IPS-20b (cell line): Measurements from ENCODE around the gene UCN2.

Experiments
- H3K27ac ChIP-seq: one replicate; pipeline ENCODE4 v1.5.1; 2013; ENCODE audit warnings: low read length
- H3K27me3 ChIP-seq: 2 replicates; pipeline ENCODE4 v1.6.1; 2013; ENCODE audit warnings: mild to moderate bottlenecking, low read length, inconsistent platforms; ENCODE audit not compliant: insufficient read depth
- H3K36me3 ChIP-seq: 2 replicates; pipeline ENCODE4 v1.6.1; 2013; ENCODE audit warnings: low read depth, mild to moderate bottlenecking, inconsistent platforms, low read length, moderate library complexity; ENCODE audit not compliant: insufficient read depth
- H3K4me1 ChIP-seq: 2 replicates; pipeline ENCODE4 v1.6.1; 2013; ENCODE audit warnings: mild to moderate bottlenecking, control low read depth, inconsistent platforms, low read length, moderate library complexity; ENCODE audit not compliant: insufficient read depth
- H3K4me3 ChIP-seq: 2 replicates; pipeline ENCODE4 v1.5.1; 2013; ENCODE audit warnings: mild to moderate bottlenecking, low read length, inconsistent platforms
- H3K9ac ChIP-seq: 2 replicates; pipeline ENCODE4 v1.6.1; 2013; ENCODE audit warnings: low read depth, mild to moderate bottlenecking, inconsistent platforms, low read length, moderate library complexity
- H3K9me3 ChIP-seq: 2 replicates; pipeline ENCODE4 v1.6.1; 2013; ENCODE audit warnings: mild to moderate bottlenecking, low read depth, low read length, inconsistent platforms; ENCODE audit not compliant: insufficient read depth

The UCN2 gene

GRCh38 chr3:48567500-48567899 is 3.9 kb upstream of the UCN2 start:
- H3K27ac ChIP-seq, result no peak overlapping the region
- no peak overlapping the region for H3K4me3 ChIP-seq
- no peaks in the 10 kb centered on the region for H3K36me3 ChIP-seq
- peaks cover 6% of the 10 kb centered on the region; the same call in 1 of the 2 replicates for H3K4me1 ChIP-seq
- no peaks in the 10 kb centered on the region for H3K27me3 ChIP-seq
- no peaks in the 10 kb centered on the region for H3K9me3 ChIP-seq
- H3K9ac ChIP-seq, result no peak overlapping the region

- Histone ChIP-seq H3K9ac (no peak overlapping the region), H3K4me3 (no peak overlapping the region), H3K27ac (no peak overlapping the region), H3K4me1 (peaks cover 6% of the 10 kb centered on the region; the same call in 1 of the 2 replicates), H3K36me3 (no peaks in the 10 kb centered on the region), H3K27me3 (no peaks in the 10 kb centered on the region), H3K9me3 (no peaks in the 10 kb centered on the region)
These were observed 3.5 kb upstream of the UCN2 start for GRCh38 chr3:48567090-48567489.

GRCh38 chr3:48566401-48566760 is 2.8 kb upstream of the UCN2 start:
- no peak overlapping the region for H3K27ac ChIP-seq
- H3K9me3 ChIP-seq, result no peaks in the 10 kb centered on the region
- H3K27me3 ChIP-seq, result no peaks in the 10 kb centered on the region
- H3K9ac ChIP-seq, result no peak overlapping the region
- H3K36me3 ChIP-seq, result no peaks in the 10 kb centered on the region
- peaks cover 6% of the 10 kb centered on the region; the same call in 1 of the 2 replicates for H3K4me1 ChIP-seq
- H3K4me3 ChIP-seq, result no peak overlapping the region

GRCh38 chr3:48565591-48566400 is 2.2 kb upstream of the UCN2 start:
- Histone ChIP-seq H3K4me3 (no peak overlapping the region), H3K9ac (no peak overlapping the region), H3K36me3 (no peaks in the 10 kb centered on the region), H3K27me3 (no peaks in the 10 kb centered on the region), H3K27ac (no peak overlapping the region), H3K4me1 (peaks cover 6% of the 10 kb centered on the region; the same call in 1 of the 2 replicates), H3K9me3 (no peaks in the 10 kb centered on the region)

GRCh38 chr3:48565186-48565585 is 1.6 kb upstream of the UCN2 start:
- H3K27me3 ChIP-seq, result no peaks in the 10 kb centered on the region
- no peak overlapping the region for H3K9ac ChIP-seq

GRCh38 chr3:48564667-48565066 is 1.1 kb upstream of the UCN2 start:
- no peaks in the 10 kb centered on the region for H3K9me3 ChIP-seq
- no peaks in the 10 kb centered on the region for H3K27me3 ChIP-seq
- H3K4me1 ChIP-seq, result peaks cover 6% of the 10 kb centered on the region; the same call in 1 of the 2 replicates
- no peaks in the 10 kb centered on the region for H3K36me3 ChIP-seq
- no peak overlapping the region for H3K27ac ChIP-seq
- no peak overlapping the region; the same call in 1 of the 2 replicates for H3K9ac ChIP-seq
- H3K4me3 ChIP-seq, result no peak overlapping the region

More at GRCh38 chr3:48565186-48565585, 1.6 kb upstream of the UCN2 start:
- H3K9me3 ChIP-seq, result no peaks in the 10 kb centered on the region
- no peak overlapping the region for H3K4me3 ChIP-seq
- peaks cover 6% of the 10 kb centered on the region; the same call in 1 of the 2 replicates for H3K4me1 ChIP-seq
- no peak overlapping the region for H3K27ac ChIP-seq
- no peaks in the 10 kb centered on the region for H3K36me3 ChIP-seq

GRCh38 chr3:48564022-48564421 is 441 bp upstream of the UCN2 start:
- Histone ChIP-seq H3K4me1 (peaks cover 6% of the 10 kb centered on the region; the same call in 1 of the 2 replicates), H3K9ac (no peak overlapping the region), H3K4me3 (no peak overlapping the region), H3K36me3 (no peaks in the 10 kb centered on the region), H3K27ac (no peak overlapping the region), H3K9me3 (no peaks in the 10 kb centered on the region), H3K27me3 (no peaks in the 10 kb centered on the region)

GRCh38 chr3:48562367-48563095 is 1.1 kb downstream of the UCN2 start:
- no peak overlapping the region for H3K9ac ChIP-seq
- no peak overlapping the region for H3K27ac ChIP-seq
- H3K36me3 ChIP-seq, result no peaks in the 10 kb centered on the region
- no peaks in the 10 kb centered on the region for H3K9me3 ChIP-seq
- H3K4me3 ChIP-seq, result no peak overlapping the region
- H3K27me3 ChIP-seq, result no peaks in the 10 kb centered on the region
- peaks cover 6% of the 10 kb centered on the region; the same call in 1 of the 2 replicates for H3K4me1 ChIP-seq

- Histone ChIP-seq H3K4me1 (peaks cover 6% of the 10 kb centered on the region; the same call in 1 of the 2 replicates), H3K27ac (no peak overlapping the region), H3K27me3 (no peaks in the 10 kb centered on the region), H3K4me3 (no peak overlapping the region), H3K9me3 (no peaks in the 10 kb centered on the region), H3K9ac (no peak overlapping the region), H3K36me3 (no peaks in the 10 kb centered on the region)
These were observed 2.4 kb downstream of the UCN2 start for GRCh38 chr3:48561045-48561736.

- no peaks in the 10 kb centered on the region for H3K27me3 ChIP-seq
- H3K9me3 ChIP-seq, result no peaks in the 10 kb centered on the region
- peaks cover 6% of the 10 kb centered on the region; the same call in 1 of the 2 replicates for H3K4me1 ChIP-seq
- H3K36me3 ChIP-seq, result no peaks in the 10 kb centered on the region
- no peak overlapping the region for H3K9ac ChIP-seq
- H3K27ac ChIP-seq, result no peak overlapping the region
- H3K4me3 ChIP-seq, result no peak overlapping the region
These were observed 2.9 kb downstream of the UCN2 start for GRCh38 chr3:48560648-48561018.

GRCh38 chr3:48558493-48559134 is 5.0 kb downstream of the UCN2 start:
- Histone ChIP-seq H3K9me3 (no peaks in the 10 kb centered on the region), H3K9ac (no peak overlapping the region), H3K36me3 (0 out of 2 replicates have a peak, but pooled peaks cover 4% of the 10 kb centered on the region), H3K27me3 (no peaks in the 10 kb centered on the region), H3K27ac (no peak overlapping the region), H3K4me3 (no peak overlapping the region), H3K4me1 (peaks cover 9% of the 10 kb centered on the region)
